GM12878 (cell line): ENCODE results near the gene MITF. TPM values are rescaled to one million over a fixed set of nuclear protein-coding genes. Genes with fewer than 3 reads are reported as not detected.

Experiments used
- ATAC-seq: fragments of 200-7000 bp; cut with Tn5 transposase; 3 replicates; pipeline ENCODE4 v1.9.1; 2020; ENCODE audit warnings: mild to moderate bottlenecking, moderate library complexity
- BruUV-seq: library from RNA; stranded (reverse); fragments of 400-500 nt; replicated peaks from 2 replicates; lab custom pipeline; 2021; lab: Mats Ljungman, UMichigan
- CTCF ChIA-PET: fragments of 300-600 bp; sonication (Branson Sonifier 250); formaldehyde crosslinking; extraction: SDS; loops from one replicate; lab custom pipeline; 2021; ENCODE audit warnings: inconsistent platforms; lab: Yijun Ruan, JAX
- POLR2A ChIA-PET: fragments of 350-600 bp; formaldehyde crosslinking; extraction: SDS; loops from one replicate; lab custom pipeline; 2021; ENCODE audit warnings: inconsistent platforms; lab: Charles Lee
- RAD21 ChIA-PET: fragments of 300-600 bp; sonication (Branson Sonifier 250); formaldehyde crosslinking; loops from one replicate; lab custom pipeline; 2023; ENCODE audit warnings: antibody characterized with exemption; ENCODE audit not compliant: unreplicated experiment; lab: Charles Lee
- SMC1A ChIA-PET: fragments of 300-600 bp; sonication (Branson Sonifier 250); formaldehyde crosslinking; loops from one replicate; lab custom pipeline; 2023; ENCODE audit not compliant: unreplicated experiment, uncharacterized antibody; lab: Charles Lee
- DNase-seq: peaks from one replicate; pipeline ENCODE4 v3.0.0-alpha.2; 2011; ENCODE audit warnings: low read depth, low spot score
- FAIRE-seq: peaks from 3 replicates; lab custom pipeline; 2011; peaks lifted over from hg19 to GRCh38; lab: Jason Lieb, UNC
- H2AFZ ChIP-seq: 2 replicates; pipeline ENCODE4 v1.6.0; 2011; ENCODE audit warnings: low read depth, low read length, control low read depth; ENCODE audit not compliant: control insufficient read depth
- H3K27ac ChIP-seq: 2 replicates; pipeline ENCODE4 v1.5.1; 2011; ENCODE audit warnings: control low read depth; ENCODE audit not compliant: control insufficient read depth, insufficient read depth
- H3K27me3 ChIP-seq, 2 experiments: replicated peaks in 1 of 2; 2 replicates each; pipeline versions ENCODE4 v1.6.0 to v1.6.1; 2011; ENCODE audit warnings: low read length in 1 of 2; ENCODE audit not compliant: control insufficient read depth in 2 of 2, insufficient read depth in 2 of 2
- H3K36me3 ChIP-seq, 2 experiments: 2 replicates each; pipeline ENCODE4 v1.5.1; 2011; ENCODE audit warnings: low read length in 1 of 2; ENCODE audit not compliant: control insufficient read depth in 2 of 2, insufficient read depth in 2 of 2
- H3K4me1 ChIP-seq: 2 replicates; pipeline ENCODE4 v1.6.1; 2011; ENCODE audit warnings: mild to moderate bottlenecking, low read length, moderate library complexity, mixed read lengths; ENCODE audit not compliant: control insufficient read depth, insufficient read depth
- H3K4me2 ChIP-seq: 2 replicates; pipeline ENCODE4 v1.6.0; 2011; ENCODE audit warnings: control low read depth; ENCODE audit not compliant: control insufficient read depth, insufficient read depth
- H3K4me3 ChIP-seq: fragments of 200-600 bp; sonication (generic); 2 replicates; pipeline ENCODE4 v1.5.1; 2016
- H3K79me2 ChIP-seq: 2 replicates; pipeline ENCODE4 v1.6.0; 2011; ENCODE audit warnings: low read length; ENCODE audit not compliant: control insufficient read depth, insufficient read depth
- H3K9ac ChIP-seq: 2 replicates; pipeline ENCODE4 v1.8.0; 2011; ENCODE audit warnings: low read length, control low read depth, mixed read lengths; ENCODE audit not compliant: control insufficient read depth, insufficient read depth
- H3K9me3 ChIP-seq: replicated peaks from 3 replicates; pipeline ENCODE4 v1.5.1; 2011; ENCODE audit warnings: mild to moderate bottlenecking, low read length; ENCODE audit not compliant: control insufficient read depth, insufficient read depth
- H4K20me1 ChIP-seq: 2 replicates; pipeline ENCODE4 v1.6.0; 2011; ENCODE audit not compliant: control insufficient read depth, insufficient read depth
- ATF7 ChIP-seq: fragments of 450-650 bp; IDR thresholded peaks from 2 replicates; pipeline ENCODE4 v1.6.1; 2016; ENCODE audit warnings: low read depth, mild to moderate bottlenecking
- ESRRA ChIP-seq: IDR thresholded peaks from 2 replicates; pipeline ENCODE4 v1.6.1; 2012; ENCODE audit warnings: mild to moderate bottlenecking, low read length, improper control_type of control experiment
- HDGF ChIP-seq: fragments of 450-650 bp; IDR thresholded peaks from 2 replicates; pipeline ENCODE4 v1.6.1; 2016; ENCODE audit warnings: antibody characterized with exemption
- MEF2A ChIP-seq: IDR thresholded peaks from 2 replicates; pipeline ENCODE4 v1.6.1; 2011; ENCODE audit warnings: low read depth, mild to moderate bottlenecking, low read length, moderate library complexity; ENCODE audit not compliant: insufficient read depth
- NFXL1 ChIP-seq: fragments of 450-650 bp; IDR thresholded peaks from 2 replicates; pipeline ENCODE4 v1.6.1; 2017; ENCODE audit warnings: antibody characterized with exemption, mild to moderate bottlenecking, borderline replicate concordance
- PKNOX1 ChIP-seq: fragments of 450-650 bp; IDR thresholded peaks from 2 replicates; pipeline ENCODE4 v1.6.1; 2016; ENCODE audit warnings: mild to moderate bottlenecking
- SPI1 ChIP-seq: IDR thresholded peaks from 2 replicates; pipeline ENCODE4 v1.6.1; 2011; ENCODE audit warnings: low read depth, mild to moderate bottlenecking, low read length, moderate library complexity, borderline replicate concordance; ENCODE audit not compliant: insufficient read depth
- ZBTB11 ChIP-seq: fragments of 450-650 bp; formaldehyde crosslinking; IDR thresholded peaks from 2 replicates; pipeline ENCODE4 v1.5.0; 2022; ENCODE audit warnings: mild to moderate bottlenecking, missing genetic modification characterization
- WGBS: methylation state at CpG from one replicate; pipeline ENCODE4 v1.1.6; 2016; ENCODE audit warnings: low lambda C conversion rate; ENCODE audit not compliant: insufficient replicate concordance, insufficient coverage; ENCODE audit errors: missing lambda C conversion rate; 5-methylcytosine and 5-hydroxymethylcytosine counted together
- in situ Hi-C: fragments of 300-500 bp; cut with MboI; formaldehyde crosslinking; loops from 9 replicates; pipeline ENCODE4 v1.14.3; 2018; ENCODE audit warnings: mixed read lengths
- intact Hi-C: fragments of 100-400 bp; cut with micrococcal nuclease; formaldehyde crosslinking; loops from one replicate; pipeline ENCODE4 v1.14.2; 2022; ENCODE audit not compliant: unreplicated experiment
- polyA plus RNA-seq, 11 experiments: library from polyadenylated mRNA; depleted of rRNA in 4 of 11; unstranded in 6 of 11; stranded (reverse) in 5 of 11; fragments of >200 nt; fragmentation: Nextera tagmentation in 4 of 11; fragmentation: Illumina TruSeq in 1 of 11; extraction: Ambion mirVana in 4 of 11; extraction: Trizol in 1 of 11; gene quantifications; 1 replicate in 1 of 11; 2 replicates in 10 of 11; pipeline versions ENCODE4 v1.2.1 to v1.2.3, GENCODE V29; 2011 to 2016; ENCODE audit warnings: inconsistent platforms in 2 of 11, missing spikeins in 2 of 11, low read depth in 1 of 11
- total RNA-seq, 4 experiments: library from RNA; depleted of rRNA in 3 of 4; stranded (reverse); fragments of >200 nt in 3 of 4; fragmentation: Illumina TruSeq in 1 of 4; extraction: Trizol in 1 of 4; gene quantifications; 2 replicates each; pipeline versions ENCODE4 v1.2.1 to v1.2.3, GENCODE V29; 2013 to 2021
- TF ChIP-seq, protein P1 (sequence below): fragments of 450-650 bp; IDR thresholded peaks from 2 replicates; pipeline ENCODE4 v1.6.1; 2016; ENCODE audit warnings: mild to moderate bottlenecking

Gene MITF
- total and polyA plus RNA-seq, 10 of the 15 experiments (the other 5 are each of a cell fraction or from before 2014, with no cell fraction given): under 0.01 to 0.90 (median 0.06) TPM; not detected in 3

DNA sequence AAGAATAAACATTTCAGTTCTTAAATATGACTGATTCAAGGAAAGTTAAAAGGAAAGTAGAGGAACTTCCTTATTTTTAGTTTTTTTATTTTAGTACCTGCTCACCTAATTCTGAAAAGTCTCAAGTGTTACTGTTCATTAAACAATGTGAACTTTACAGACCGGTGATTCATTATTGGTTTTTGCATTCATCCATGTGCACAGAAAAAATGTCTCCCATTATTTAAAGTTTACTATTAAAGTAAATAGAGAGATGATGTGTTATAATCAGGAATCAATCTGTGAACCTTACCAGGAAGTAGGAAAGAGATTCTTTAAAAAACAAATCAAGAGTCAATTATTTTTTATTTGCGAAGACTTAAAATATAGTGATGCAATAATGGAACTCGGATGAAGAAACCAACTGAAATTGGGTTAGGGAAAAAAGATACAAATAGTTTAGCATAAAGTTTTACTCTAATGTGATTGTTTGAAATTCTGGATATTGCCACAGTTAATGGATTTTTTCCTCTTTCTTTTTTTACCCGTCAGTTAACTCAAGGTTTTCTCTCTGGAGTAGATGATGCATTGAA, 140.9 kb downstream of the MITF start (continued):
- no peak for TF ChIP-seq ZBTB11 (CRISPR knock-in tag)
- TF ChIP-seq, all 136 proteins: peak for 0

DNA sequence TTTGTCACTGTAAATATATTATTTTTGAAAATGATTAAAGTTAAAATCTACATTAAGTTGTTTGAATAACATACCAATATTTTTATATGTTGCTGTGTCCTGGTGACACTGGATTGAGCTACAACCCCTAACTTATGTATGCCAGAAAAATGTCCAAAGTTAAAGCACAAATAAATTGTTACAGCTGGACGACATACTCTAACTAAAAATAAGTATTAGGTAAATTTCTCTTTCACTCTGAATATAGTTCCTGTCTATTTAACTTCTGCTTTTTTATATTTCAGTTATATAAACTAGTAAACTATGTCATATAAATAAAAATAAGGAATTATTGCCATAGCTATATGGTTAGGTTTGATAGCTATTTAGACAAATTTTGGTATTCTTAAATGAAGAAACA, 141.8 kb downstream of the MITF start:
- Histone ChIP-seq H3K79me2 (no peaks in the 10 kb centered on the region), H3K9ac (no peak overlapping the region), H2AFZ (no peak overlapping the region), H3K4me2 (no peak overlapping the region), H3K27ac (no peak overlapping the region), H4K20me1 (no peaks in the 10 kb centered on the region), H3K27me3 (no peaks in the 10 kb centered on the region), H3K4me3 (no peak overlapping the region), H3K9me3 (no peaks in the 10 kb centered on the region), H3K36me3 (no peaks in the 10 kb centered on the region), H3K4me1 (no peaks in the 10 kb centered on the region)
- DNase-seq (no peak), FAIRE-seq (no peak), ATAC-seq (no peak)
- intact Hi-C loops: no loop called here
- ChIA-PET CTCF (no interaction called here), RAD21 (no interaction called here), SMC1A (no interaction called here), POLR2A (interaction anchor here (0.6 kb wide), 1 partner anchor 15 kb away, joined by 3 read pairs; no protein-coding TSS in a partner anchor)
- in situ Hi-C loops: no loop called here
- WGBS: 0% methylated on average over 1 of the region's 1 CpG
- TF ChIP-seq PKNOX1 (no peak), SPI1 (no peak), HDGF (no peak), NFXL1 (no peak), ESRRA (no peak), ATF7 (no peak), MEF2A (no peak)
- TF ChIP-seq, protein P1, sequence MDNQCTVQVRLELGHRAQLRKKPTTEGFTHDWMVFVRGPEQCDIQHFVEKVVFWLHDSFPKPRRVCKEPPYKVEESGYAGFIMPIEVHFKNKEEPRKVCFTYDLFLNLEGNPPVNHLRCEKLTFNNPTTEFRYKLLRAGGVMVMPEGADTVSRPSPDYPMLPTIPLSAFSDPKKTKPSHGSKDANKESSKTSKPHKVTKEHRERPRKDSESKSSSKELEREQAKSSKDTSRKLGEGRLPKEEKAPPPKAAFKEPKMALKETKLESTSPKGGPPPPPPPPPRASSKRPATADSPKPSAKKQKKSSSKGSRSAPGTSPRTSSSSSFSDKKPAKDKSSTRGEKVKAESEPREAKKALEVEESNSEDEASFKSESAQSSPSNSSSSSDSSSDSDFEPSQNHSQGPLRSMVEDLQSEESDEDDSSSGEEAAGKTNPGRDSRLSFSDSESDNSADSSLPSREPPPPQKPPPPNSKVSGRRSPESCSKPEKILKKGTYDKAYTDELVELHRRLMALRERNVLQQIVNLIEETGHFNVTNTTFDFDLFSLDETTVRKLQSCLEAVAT: no peak
- no TSS peak for BruUV-seq
